Kidney epithelial cell (primary cell): ENCODE results near the gene ING4. TPM values are rescaled to one million over a fixed set of nuclear protein-coding genes. Genes with fewer than 3 reads are reported as not detected.

Experiments used
- DNase-seq: peaks from one replicate; pipeline ENCODE4 v3.0.0-alpha.2; 2010; ENCODE audit warnings: low read depth
- H3K27me3 ChIP-seq: 2 replicates; pipeline ENCODE4 v1.6.0; 2011; ENCODE audit warnings: low read length; ENCODE audit not compliant: control insufficient read depth, insufficient read depth
- H3K36me3 ChIP-seq: 2 replicates; pipeline ENCODE4 v1.5.1; 2011; ENCODE audit warnings: low read length; ENCODE audit not compliant: control insufficient read depth, insufficient read depth
- H3K4me3 ChIP-seq: 2 replicates; pipeline ENCODE4 v1.5.1; 2011; ENCODE audit warnings: low read depth, mild to moderate bottlenecking, control low read depth, low read length
- CTCF ChIP-seq: IDR thresholded peaks from 2 replicates; pipeline ENCODE4 v1.5.1; 2011; ENCODE audit warnings: mild to moderate bottlenecking, moderate library complexity, low read length, control low read depth, inconsistent platforms; ENCODE audit not compliant: insufficient read depth, poor library complexity, severe bottlenecking
- total RNA-seq: library from RNA; depleted of rRNA; stranded (reverse); fragments of >200 nt; gene quantifications from 2 replicates; pipeline ENCODE4 v1.2.3, GENCODE V29; 2015

Gene ING4
- total RNA-seq, 1 donor from 2014 or later, result 34.1 TPM

GRCh38 chr12:6688999-6689882, 26.3 kb upstream of the ING4 start, which contains the start of gene ZNF384:
Gene ZNF384 (minus strand): TSS chr12:6689375. CDS start chr12:6679520, 9,855 bp downstream.
- no peak for TF ChIP-seq CTCF
- Histone ChIP-seq H3K27me3 (no peaks in the 10 kb centered on the region), H3K4me3 (peak within 1 kb of the TSS; percentile 61), H3K36me3 (no peaks in the 10 kb centered on the region)
- DNase-seq, result peak; percentile 98

DNA sequence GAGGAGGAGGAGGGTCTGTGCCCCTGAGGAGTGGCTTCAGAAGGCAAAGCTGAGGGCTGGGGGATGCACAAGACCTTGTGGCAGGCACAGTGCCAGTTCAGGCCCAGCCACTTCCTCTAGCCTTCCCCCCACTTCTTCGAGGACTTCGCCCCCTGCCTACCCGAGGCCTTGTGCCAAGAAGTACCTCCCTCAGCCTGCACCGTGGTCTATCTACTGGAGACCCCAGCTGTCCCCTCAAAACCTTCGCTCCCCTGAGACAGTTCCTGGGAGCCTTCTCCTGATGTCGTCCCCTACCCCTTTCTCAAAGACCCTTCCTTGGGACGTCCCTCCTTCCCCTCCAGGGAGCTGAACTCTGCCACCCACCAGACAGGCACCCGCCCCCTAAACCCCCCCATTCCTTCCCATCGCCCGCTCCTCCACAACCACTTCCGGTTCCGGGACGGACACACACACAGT, 25.7 kb upstream of the ING4 start:
- no peaks in the 10 kb centered on the region for H3K36me3 ChIP-seq
- no peaks in the 10 kb centered on the region for H3K27me3 ChIP-seq
- no peak for DNase-seq
- H3K4me3 ChIP-seq, result peak overlapping the region; percentile 61
- TF ChIP-seq CTCF, result no peak

DNA sequence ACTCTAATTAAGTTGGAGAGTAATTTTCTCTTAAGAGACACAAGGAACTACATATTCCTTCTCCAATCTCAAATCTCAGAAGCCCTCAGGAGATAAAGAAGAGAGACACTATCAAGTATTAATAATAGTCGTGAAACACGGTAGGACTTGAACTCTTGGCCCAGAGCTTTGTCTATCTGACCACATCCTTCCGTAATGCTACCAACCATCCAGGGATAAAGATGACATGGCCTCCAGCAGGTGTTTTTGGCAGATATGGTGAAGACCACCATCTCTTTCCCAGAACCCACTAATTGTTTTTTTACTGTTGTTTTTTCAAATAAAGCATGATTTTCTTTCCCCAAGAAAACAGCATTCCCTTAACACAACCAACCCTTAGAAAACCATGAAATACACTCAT, 22.9 kb upstream of the ING4 start:
- H3K27me3 ChIP-seq, result no peaks in the 10 kb centered on the region
- no peak for TF ChIP-seq CTCF
- no peaks in the 10 kb centered on the region for H3K36me3 ChIP-seq
- no peak overlapping the region for H3K4me3 ChIP-seq
- DNase-seq, result no peak

DNA sequence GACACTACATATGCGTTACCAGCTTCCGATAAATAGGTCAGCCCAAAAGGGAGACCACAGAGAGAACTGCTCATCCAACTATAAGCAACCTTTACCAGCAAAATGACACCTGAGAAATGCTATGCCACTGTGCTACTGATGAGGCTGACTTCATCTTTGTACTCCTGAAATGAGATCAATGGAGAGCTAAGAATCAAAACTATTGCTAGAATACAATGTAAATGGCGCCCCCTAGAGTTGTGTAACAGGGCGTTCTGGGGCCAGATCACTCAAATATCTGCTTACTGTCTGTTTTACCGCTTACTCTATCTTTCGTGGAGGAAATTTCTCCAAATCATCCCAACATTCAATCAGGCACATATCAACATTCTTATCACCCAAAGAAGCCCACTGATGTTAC, 21.7 kb upstream of the ING4 start:
- peak; percentile 50 for TF ChIP-seq CTCF
- H3K27me3 ChIP-seq, result no peaks in the 10 kb centered on the region
- no peak overlapping the region for H3K4me3 ChIP-seq
- DNase-seq, result no peak
- no peaks in the 10 kb centered on the region for H3K36me3 ChIP-seq

DNA sequence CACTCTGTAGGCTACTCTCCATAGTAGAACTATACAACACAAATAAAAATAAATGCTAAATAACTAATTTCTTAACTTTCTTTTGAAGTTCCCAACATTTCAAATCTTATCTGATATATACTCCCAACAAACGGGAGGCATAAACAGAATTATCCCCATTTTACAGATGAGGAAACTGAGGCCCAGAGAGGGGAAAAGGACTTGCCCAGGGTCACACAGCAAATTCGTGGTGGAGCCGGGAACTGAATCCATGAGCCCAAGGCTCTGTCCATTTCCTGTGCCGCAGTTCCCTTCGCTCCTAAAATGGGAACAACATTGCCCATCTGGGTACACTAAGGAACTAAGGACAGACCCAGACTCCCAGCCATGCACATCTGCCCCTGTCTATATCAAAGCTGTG, 14.0 kb upstream of the ING4 start:
- H3K36me3 ChIP-seq, result peaks cover 1% of the 10 kb centered on the region
- no peak for TF ChIP-seq CTCF
- H3K4me3 ChIP-seq, result no peak overlapping the region
- H3K27me3 ChIP-seq, result no peaks in the 10 kb centered on the region
- no peak for DNase-seq

DNA sequence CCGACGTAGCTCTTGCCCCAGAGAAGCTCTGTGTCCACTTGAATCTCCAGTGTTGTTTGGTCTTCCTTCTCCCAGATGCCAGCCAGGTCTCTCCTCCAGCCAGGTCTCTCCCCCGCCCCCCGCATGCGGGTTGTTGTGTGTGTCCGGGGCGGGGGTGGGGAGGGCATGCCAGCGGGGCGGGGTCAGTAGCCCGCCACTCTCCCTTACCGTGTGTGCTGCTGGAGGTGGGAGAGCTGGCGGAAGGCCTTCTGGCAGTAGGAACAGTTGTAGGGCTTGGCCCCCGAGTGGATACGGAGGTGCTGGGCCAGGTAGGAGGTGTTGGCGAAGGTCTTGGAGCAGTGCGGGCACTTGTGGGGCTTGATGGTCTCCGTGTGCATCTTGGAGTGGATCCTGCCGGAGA, 9.2 kb upstream of the ING4 start:
- no peak for DNase-seq
- Histone ChIP-seq H3K27me3 (no peaks in the 10 kb centered on the region), H3K4me3 (no peak overlapping the region), H3K36me3 (no peaks in the 10 kb centered on the region)
- no peak for TF ChIP-seq CTCF
